Vagina (tissue), 2 donors: ENCODE measurements around the gene SELE.

ENCODE experiments used
- POLR2AphosphoS5 ChIP-seq, 2 donors: sonication (generic); formaldehyde crosslinking; IDR thresholded peaks; one replicate each; pipeline ENCODE4 v1.9.0; 2017; ENCODE audit warnings: antibody characterized with exemption in 2 of 2, mild to moderate bottlenecking in 2 of 2, low read depth in 1 of 2; ENCODE audit not compliant: insufficient read depth in 1 of 2
- TF ChIP-seq, protein P1 (sequence below), 3 experiments: fragments of 450-650 bp in 2 of 3; fragments of 200-600 bp in 1 of 3; sonication (generic) in 1 of 3; IDR thresholded peaks; one replicate each; pipeline ENCODE4 v1.5.1; 2017 to 2019; ENCODE audit warnings: antibody characterized with exemption in 3 of 3, mild to moderate bottlenecking in 2 of 3, moderate library complexity in 2 of 3

DNA sequence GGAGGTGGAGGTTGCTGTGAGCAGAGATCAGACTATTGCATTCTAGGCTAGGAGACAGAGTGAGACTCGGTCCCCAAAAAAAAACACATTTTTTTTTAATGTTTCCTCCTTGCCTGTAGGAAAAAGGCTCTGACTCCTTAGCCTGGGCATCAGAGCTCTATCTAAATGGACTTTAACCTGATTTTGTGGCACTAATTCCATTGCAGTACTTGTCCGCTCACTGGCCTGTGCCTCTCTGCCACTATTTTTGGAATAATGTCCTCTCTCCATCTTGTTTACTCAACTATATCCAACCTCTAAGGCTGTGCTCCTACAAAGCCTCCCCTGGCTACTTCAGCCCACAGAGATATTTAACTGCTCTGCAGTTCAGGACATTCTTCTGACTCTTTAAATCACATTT lies 34.3 kb upstream of the SELE start:
- TF ChIP-seq, protein P1, sequence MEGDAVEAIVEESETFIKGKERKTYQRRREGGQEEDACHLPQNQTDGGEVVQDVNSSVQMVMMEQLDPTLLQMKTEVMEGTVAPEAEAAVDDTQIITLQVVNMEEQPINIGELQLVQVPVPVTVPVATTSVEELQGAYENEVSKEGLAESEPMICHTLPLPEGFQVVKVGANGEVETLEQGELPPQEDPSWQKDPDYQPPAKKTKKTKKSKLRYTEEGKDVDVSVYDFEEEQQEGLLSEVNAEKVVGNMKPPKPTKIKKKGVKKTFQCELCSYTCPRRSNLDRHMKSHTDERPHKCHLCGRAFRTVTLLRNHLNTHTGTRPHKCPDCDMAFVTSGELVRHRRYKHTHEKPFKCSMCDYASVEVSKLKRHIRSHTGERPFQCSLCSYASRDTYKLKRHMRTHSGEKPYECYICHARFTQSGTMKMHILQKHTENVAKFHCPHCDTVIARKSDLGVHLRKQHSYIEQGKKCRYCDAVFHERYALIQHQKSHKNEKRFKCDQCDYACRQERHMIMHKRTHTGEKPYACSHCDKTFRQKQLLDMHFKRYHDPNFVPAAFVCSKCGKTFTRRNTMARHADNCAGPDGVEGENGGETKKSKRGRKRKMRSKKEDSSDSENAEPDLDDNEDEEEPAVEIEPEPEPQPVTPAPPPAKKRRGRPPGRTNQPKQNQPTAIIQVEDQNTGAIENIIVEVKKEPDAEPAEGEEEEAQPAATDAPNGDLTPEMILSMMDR (IDR thresholded peaks at IDR 0.05), result no peak
- TF ChIP-seq POLR2AphosphoS5 (IDR thresholded peaks at IDR 0.05; ENCODE audit: insufficient read depth in 1 of 2, low read depth in 1 of 2), result no peak
